ENCODE data around the gene CDK11B. TPM values are rescaled to one million over a fixed set of nuclear protein-coding genes. Genes with fewer than 3 reads are reported as not detected.

The CDK11B gene
- total and polyA plus RNA-seq, 2 experiments from 2014 or later: 17.9 to 22.2 TPM

DNA sequence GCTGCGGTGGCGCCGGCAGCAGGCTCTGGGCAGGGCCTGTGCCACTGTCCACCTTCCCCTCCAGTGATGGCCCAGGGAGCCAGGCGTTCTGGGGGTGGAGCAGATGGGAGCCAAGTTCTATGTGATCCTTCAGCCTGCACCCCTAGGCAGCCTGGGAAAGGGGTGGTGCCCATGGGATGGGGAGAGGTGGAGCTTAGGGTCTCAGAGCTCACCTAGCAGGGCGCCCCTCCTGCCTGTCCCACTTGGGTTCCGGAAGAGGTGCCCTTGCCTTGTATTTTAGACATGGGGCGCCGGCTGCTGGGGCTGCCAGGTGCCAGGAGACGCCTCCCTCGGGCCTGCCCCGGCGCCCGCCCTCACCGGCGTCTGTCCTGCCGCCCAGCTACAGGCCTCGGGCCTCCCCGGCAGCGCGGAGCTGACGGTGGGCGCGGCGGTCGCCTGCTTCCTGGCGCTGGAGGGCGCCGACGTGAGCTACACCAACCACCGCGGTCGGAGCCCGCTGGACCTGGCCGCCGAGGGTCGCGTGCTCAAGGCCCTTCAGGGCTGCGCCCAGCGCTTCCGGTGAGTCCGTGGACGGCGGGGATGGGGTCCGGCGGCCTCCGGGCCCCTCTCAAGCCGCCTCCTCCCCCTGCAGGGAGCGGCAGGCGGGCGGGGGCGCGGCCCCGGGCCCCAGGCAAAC lies 29.9 kb downstream of the CDK11B start:
- no peak overlapping the region for H3K4me3 ChIP-seq
- no peak for DNase-seq (ENCODE audit: low read depth in 1 of 2, low spot score in 1 of 2)

DNA sequence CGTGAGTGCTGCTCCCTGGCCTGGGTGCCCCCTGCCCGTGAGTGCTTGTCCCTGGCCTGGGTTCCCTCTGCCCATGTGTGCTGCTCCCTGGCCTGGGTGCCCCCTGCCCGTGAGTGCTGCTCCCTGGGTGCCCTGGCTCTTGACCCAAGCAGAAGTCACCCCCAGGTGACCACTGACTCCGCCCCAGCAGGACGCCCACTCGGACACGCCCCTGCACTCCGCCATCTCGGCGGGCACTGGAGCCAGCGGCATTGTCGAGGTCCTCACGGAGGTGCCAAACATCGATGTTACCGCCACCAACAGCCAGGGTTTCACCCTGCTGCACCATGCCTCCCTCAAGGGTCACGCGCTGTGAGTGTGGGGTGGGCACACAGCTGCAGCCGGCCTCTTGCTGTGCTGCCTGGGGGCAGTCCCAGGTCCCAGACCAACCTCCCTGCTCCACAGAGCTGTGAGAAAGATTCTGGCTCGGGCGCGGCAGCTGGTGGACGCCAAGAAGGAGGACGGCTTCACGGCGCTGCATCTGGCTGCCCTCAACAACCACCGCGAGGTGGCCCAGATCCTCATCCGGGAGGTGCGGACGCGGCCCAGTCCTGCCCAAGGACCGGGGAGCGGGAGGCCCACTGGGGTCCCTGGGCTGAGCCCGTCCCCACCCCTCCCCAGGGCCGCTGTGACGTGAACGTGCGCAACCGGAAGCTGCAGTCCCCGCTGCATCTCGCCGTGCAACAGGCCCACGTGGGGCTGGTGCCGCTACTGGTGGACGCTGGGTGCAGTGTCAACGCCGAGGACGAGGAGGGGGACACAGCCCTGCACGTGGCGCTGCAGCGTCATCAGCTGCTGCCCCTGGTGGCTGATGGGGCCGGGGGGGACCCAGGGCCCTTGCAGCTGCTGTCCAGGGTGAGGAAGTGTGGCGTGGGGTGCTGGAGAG lies 30.7 kb downstream of the CDK11B start:
- TF ChIP-seq, protein P1, sequence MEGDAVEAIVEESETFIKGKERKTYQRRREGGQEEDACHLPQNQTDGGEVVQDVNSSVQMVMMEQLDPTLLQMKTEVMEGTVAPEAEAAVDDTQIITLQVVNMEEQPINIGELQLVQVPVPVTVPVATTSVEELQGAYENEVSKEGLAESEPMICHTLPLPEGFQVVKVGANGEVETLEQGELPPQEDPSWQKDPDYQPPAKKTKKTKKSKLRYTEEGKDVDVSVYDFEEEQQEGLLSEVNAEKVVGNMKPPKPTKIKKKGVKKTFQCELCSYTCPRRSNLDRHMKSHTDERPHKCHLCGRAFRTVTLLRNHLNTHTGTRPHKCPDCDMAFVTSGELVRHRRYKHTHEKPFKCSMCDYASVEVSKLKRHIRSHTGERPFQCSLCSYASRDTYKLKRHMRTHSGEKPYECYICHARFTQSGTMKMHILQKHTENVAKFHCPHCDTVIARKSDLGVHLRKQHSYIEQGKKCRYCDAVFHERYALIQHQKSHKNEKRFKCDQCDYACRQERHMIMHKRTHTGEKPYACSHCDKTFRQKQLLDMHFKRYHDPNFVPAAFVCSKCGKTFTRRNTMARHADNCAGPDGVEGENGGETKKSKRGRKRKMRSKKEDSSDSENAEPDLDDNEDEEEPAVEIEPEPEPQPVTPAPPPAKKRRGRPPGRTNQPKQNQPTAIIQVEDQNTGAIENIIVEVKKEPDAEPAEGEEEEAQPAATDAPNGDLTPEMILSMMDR (IDR thresholded peaks at IDR 0.05; ENCODE audit: low read depth, low read length): no peak
- Histone ChIP-seq H3K4me3 (no peak overlapping the region), H3K4me1 (ENCODE audit: low read depth) (peaks cover 20% of the 10 kb centered on the region), H3K36me3 (peaks cover 8% of the 10 kb centered on the region), H3K27me3 (peaks cover 35% of the 10 kb centered on the region), H3K9me3 (ENCODE audit: low read depth) (no peaks in the 10 kb centered on the region), H3K27ac (no peak overlapping the region)
- no peak for DNase-seq (ENCODE audit: low read depth in 1 of 2, low spot score in 1 of 2)

More for the DNA sequence above, 29.9 kb downstream of the CDK11B start:
- Histone ChIP-seq H3K27me3 (peaks cover 35% of the 10 kb centered on the region), H3K4me1 (ENCODE audit: low read depth) (peaks cover 20% of the 10 kb centered on the region), H3K36me3 (peaks cover 8% of the 10 kb centered on the region), H3K27ac (no peak overlapping the region), H3K9me3 (ENCODE audit: low read depth) (no peaks in the 10 kb centered on the region)
- TF ChIP-seq, protein P1 (IDR thresholded peaks at IDR 0.05; ENCODE audit: low read depth, low read length): no peak

DNA sequence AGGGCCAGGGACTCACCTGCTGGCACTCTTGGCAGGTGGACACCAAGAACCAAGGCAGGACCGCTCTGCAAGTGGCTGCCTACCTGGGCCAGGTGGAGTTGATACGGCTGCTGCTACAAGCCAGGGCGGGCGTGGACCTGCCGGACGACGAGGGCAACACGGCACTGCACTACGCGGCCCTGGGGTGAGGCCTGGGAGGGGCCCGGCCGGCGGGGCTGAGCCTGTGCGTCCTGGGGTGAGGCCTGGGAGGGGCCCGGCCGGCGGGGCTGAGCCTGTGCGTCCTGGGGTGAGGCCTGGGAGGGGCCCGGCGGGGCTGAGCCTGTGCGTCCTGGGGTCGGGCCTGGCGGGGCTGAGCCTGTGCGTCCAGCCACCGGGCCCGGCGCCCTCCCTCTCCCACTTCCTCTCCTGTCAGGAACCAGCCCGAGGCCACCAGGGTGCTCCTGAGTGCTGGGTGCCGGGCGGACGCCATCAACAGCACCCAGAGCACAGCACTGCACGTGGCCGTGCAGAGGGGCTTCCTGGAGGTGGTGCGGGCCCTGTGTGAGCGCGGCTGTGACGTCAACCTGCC lies 31.5 kb downstream of the CDK11B start:
- Histone ChIP-seq H3K9me3 (ENCODE audit: low read depth) (no peaks in the 10 kb centered on the region), H3K27ac (no peak overlapping the region), H3K36me3 (peaks cover 8% of the 10 kb centered on the region), H3K4me3 (no peak overlapping the region), H3K27me3 (peaks cover 35% of the 10 kb centered on the region), H3K4me1 (ENCODE audit: low read depth) (peaks cover 20% of the 10 kb centered on the region)
- no peak for DNase-seq (ENCODE audit: low read depth in 1 of 2, low spot score in 1 of 2)
- TF ChIP-seq, protein P1 (IDR thresholded peaks at IDR 0.05; ENCODE audit: low read depth, low read length): no peak

DNA sequence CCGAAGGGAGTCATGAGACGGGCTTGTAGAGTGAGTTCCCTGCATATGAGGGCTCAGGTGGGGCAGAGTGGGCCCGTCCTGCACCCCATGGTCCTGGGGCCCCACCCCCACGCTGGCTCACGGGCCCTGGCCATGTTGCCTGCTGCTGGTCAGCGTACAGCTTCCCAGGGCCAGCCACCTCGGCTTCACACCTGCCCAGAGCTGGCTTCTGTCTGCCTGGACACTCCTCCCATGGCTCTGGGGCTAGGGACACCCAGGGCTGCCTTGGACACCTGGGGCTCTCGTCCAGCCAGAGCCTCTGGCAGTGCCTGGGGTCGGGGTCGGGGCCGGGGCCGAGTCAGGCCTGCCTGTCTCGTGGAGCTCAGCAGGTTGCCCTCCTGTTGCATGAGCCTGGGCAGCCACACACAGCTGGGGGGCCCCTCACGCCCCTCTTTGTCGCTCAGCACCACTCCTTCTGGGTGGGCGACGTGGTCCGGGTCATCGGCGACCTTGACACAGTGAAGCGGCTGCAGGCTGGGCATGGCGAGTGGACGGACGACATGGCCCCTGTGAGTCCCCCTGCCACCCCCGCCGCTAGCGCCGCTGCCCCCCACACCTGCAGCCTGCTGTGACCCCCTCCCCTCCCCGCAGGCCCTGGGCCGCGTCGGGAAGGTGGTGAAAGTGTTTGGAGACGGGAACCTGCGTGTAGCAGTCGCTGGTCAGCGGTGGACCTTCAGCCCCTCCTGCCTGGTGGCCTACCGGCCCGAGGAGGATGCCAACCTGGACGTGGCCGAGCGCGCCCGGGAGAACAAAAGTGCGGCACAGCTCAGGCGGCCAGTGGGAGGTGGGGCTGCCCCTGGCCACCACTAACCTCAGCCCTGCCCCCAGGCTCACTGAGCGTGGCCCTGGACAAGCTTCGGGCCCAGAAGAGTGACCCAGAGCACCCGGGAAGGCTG lies 32.3 kb downstream of the CDK11B start:
- H3K9me3 ChIP-seq (ENCODE audit: low read depth): no peaks in the 10 kb centered on the region
- TF ChIP-seq, protein P1 (IDR thresholded peaks at IDR 0.05; ENCODE audit: low read depth, low read length): no peak
- DNase-seq (ENCODE audit: low read depth in 1 of 2, low spot score in 1 of 2): no peak

DNA sequence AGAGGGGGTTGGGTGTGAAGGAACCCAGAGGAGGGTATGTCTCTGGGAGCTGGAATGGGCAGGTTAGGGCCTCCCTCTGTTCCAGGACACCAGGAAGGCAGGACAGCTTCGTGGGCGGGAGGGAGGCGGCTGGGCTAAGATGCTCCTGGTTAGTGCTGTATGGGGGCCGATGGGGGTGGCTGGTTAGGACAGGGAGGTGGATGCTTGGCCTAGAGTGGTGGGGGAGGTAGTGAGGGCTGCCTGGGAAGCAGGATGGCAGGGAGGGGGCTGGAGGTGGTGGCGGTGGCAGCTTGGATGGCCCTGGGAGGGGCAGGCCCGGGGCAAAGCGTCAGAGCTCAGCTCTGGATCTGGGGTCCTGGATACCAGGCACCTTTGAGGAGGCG lies 33.0 kb downstream of the CDK11B start:
- H3K27me3 ChIP-seq: peaks cover 20% of the 10 kb centered on the region
- no peak overlapping the region for H3K27ac ChIP-seq
- peaks cover 8% of the 10 kb centered on the region for H3K36me3 ChIP-seq
- H3K4me3 ChIP-seq: no peak overlapping the region
- H3K4me1 ChIP-seq (ENCODE audit: low read depth): peaks cover 15% of the 10 kb centered on the region
- no peaks in the 10 kb centered on the region for H3K9me3 ChIP-seq (ENCODE audit: low read depth)
- TF ChIP-seq, protein P1 (IDR thresholded peaks at IDR 0.05; ENCODE audit: low read depth, low read length): no peak
- DNase-seq (ENCODE audit: low read depth in 1 of 2, low spot score in 1 of 2): no peak

More for the DNA sequence above, 32.3 kb downstream of the CDK11B start:
- H3K36me3 ChIP-seq: peaks cover 8% of the 10 kb centered on the region
- H3K4me1 ChIP-seq (ENCODE audit: low read depth): peaks cover 15% of the 10 kb centered on the region
- no peak overlapping the region for H3K27ac ChIP-seq
- no peak overlapping the region for H3K4me3 ChIP-seq
- H3K27me3 ChIP-seq: peaks cover 27% of the 10 kb centered on the region

Data from cardiac muscle cell (in vitro differentiated cells and primary cell).